C4-2B (cell line): Measurements from ENCODE around the gene SRPK1.
"Not testable (repeated sequence)": the region's sequence is repeated elsewhere in the genome, so short reads cannot be mapped to it uniquely, and the experiment has no call there.

Experiments used
- H3K27ac ChIP-seq: fragments of 450-650 bp; 2 replicates; pipeline ENCODE4 v1.5.1; 2017
- ZFX ChIP-seq: fragments of 450-650 bp; IDR thresholded peaks from 2 replicates; pipeline ENCODE4 v1.6.1; 2017
- TF ChIP-seq, protein P1 (sequence below): fragments of 450-650 bp; conservative IDR thresholded peaks from 2 replicates; pipeline ENCODE4 v1.5.1; 2017; ENCODE audit warnings: mild to moderate bottlenecking

SRPK1 gene

DNA sequence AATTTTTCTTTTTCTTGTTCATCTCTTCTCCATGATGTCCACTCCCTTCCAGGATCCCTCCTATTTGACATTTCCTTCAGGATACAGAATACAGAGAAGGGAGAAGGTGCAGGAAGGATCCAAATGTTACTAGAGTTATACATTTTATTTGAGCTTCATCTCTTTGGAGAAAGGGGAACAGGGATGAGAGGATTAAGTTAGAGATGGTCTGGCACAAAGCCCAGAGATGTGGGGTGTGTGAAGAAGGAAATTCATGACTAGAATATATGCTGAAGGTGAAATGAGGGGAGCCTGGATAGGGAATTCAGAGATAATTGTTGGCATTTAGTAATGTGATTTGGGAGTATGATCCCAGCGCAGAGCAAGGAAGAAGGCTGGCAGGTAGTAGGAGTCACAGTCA lies 22.5 kb upstream of the SRPK1 start:
- H3K27ac ChIP-seq, result no peak overlapping the region
- no peak for TF ChIP-seq ZFX
- TF ChIP-seq, protein P1, sequence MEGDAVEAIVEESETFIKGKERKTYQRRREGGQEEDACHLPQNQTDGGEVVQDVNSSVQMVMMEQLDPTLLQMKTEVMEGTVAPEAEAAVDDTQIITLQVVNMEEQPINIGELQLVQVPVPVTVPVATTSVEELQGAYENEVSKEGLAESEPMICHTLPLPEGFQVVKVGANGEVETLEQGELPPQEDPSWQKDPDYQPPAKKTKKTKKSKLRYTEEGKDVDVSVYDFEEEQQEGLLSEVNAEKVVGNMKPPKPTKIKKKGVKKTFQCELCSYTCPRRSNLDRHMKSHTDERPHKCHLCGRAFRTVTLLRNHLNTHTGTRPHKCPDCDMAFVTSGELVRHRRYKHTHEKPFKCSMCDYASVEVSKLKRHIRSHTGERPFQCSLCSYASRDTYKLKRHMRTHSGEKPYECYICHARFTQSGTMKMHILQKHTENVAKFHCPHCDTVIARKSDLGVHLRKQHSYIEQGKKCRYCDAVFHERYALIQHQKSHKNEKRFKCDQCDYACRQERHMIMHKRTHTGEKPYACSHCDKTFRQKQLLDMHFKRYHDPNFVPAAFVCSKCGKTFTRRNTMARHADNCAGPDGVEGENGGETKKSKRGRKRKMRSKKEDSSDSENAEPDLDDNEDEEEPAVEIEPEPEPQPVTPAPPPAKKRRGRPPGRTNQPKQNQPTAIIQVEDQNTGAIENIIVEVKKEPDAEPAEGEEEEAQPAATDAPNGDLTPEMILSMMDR, result no peak

DNA sequence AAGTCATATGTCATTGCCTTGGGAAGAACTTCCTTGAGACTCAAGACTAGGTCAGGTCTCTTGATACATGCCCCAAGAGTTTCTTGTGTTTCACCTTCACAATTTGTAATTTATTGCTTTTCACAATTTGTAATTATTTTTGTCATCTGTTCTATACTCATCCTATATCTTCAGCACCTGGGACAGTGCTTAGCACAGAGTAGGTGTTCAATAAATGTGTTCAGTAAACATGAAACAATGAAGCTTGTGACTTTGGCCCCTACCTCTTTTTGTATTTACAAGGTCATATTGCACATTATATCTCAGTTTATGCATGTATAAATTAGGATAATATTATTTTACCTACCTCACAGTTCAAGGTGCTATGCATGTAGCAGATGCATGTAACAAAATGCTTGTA lies 21.5 kb upstream of the SRPK1 start:
- TF ChIP-seq ZFX, result no peak
- TF ChIP-seq, protein P1, result no peak
- H3K27ac ChIP-seq, result no peak overlapping the region

DNA sequence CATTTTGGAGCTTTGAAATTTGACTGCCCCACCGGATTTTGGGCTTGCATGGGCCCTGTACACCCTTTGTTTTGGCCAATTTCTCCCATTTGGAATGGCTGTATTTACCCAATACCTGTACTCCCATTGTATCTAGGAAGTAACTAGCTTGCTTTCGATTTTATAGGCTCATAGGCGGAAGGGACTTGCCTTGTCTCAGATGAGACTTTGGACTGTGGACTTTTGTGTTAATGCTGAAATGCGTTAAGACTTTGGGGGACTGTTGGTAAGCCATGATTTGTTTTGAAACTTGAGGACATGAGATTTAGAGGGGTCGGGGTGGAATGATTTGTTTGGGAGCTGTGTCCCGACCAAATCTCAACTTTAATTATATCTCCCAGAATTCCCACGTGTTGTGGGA lies 20.3 kb upstream of the SRPK1 start:
- not testable (repeated sequence) for H3K27ac ChIP-seq

DNA sequence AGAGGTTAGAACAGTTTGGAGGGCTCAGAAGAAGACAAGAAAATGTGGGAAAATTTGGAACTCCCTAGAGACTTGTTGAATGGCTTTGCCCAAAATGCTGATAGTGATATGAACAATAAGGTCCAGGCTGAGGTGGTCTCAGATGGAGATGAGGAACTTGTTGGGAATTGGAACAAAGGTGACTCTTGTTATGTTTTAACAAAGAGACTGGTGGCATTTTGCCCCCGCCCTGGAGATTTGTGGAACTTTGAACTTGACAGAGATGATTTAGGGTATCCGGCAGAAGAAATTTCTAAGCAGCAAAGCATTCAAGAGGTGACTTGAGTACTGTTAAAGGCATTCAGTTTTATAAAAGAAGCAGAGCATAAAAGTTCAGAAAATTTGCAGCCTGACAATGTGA lies 19.1 kb upstream of the SRPK1 start:
- not testable (repeated sequence) for H3K27ac ChIP-seq

DNA sequence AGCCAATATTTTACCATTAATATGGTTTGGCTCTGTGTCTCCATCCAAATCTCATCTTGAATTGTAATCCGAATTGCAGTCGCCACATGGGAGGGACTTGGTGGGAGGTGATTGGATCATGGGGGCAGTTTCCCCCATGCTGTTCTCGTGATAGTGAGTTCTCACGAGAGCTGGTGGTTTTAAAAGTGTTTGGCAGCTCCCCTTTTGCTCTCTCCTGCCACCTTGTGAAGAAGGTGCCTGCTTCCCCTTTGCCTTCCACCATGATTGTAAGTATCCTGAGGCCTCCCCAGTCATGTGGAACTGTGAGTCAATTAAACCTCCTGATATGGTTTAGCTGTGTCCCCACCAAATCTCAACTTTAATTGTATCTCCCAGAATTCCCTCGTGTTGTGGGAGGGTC lies 18.4 kb upstream of the SRPK1 start:
- TF ChIP-seq, protein P1, result peak; percentile 6; the same call in 1 of the 2 replicates

DNA sequence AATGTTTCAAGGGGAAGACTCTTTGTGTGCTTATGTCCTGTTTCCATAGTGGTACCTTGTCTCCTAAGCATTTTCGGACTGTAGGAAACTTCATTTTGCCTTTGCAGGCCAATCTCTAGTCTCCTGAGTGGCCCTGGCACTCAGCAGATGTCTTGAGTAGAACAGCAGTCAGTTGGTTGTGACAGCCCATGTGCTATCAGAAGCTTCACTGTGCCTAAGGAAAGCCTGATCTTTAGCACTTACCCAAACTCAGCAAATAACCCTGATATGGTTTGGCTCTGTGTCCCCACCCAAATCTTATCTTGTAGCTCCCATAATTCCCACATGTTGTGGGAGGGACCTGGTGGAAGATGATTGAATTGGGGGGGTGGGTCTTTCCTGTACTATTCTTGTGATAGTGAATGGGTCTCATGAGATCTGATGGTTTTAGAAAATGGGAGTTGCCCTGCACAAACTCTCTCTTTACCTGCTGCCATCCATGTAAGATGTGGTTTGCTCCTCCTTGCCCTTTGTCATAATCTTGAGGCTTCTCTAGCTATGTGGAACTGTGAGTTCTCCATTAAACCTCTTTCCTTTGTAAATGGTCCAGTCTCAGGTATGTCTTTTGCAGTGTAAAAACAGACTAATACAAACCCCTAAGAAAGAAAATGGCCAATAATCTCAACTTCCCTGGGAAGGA lies 15.9 kb upstream of the SRPK1 start:
- no peak for TF ChIP-seq ZFX
- TF ChIP-seq, protein P1, result no peak
- no peak overlapping the region for H3K27ac ChIP-seq

More for the DNA sequence above, 18.4 kb upstream of the SRPK1 start:
- not testable (repeated sequence) for H3K27ac ChIP-seq

DNA sequence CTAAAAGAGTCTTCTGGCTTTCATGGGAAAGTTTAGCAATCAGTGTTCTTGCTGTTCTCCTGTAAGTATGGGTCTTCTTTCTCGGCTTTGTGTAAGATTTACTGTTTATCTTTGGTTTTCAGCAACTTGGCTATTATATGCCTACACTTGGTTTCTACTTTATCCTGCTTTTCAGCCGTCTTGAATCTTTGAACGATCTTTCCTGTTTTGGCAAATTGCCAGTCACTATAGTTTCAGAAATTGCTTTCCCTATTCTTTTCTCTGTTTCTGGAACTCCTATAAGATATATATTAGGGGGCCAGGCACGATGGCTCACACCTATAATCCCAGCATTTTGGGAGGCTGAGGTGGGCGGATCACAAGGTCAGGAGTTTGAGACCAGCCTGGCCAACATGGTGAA lies 14.6 kb upstream of the SRPK1 start:
- no peak overlapping the region for H3K27ac ChIP-seq
- TF ChIP-seq, protein P1, result no peak
- TF ChIP-seq ZFX, result no peak

DNA sequence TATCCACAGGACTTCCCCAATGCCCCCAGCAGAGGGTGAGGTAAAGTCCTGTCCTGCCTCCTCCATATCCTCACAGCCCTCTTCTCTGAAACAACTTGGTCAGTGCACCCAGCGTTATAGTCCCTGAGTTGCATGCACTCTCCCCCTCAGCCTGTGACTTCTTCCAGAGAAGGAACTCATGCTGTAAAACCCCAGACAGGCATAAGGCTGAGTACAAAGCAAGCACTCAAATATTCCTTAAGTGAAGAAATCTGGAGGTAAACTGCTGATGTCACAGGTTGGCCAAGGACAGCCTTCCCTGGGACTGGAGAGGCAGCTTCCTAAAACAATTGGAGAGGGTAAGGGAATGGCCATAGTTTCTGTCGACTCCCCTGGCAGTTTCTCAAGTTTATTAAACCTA lies 12.9 kb upstream of the SRPK1 start:
- H3K27ac ChIP-seq, result no peak overlapping the region
- TF ChIP-seq ZFX, result no peak
- TF ChIP-seq, protein P1, result no peak

DNA sequence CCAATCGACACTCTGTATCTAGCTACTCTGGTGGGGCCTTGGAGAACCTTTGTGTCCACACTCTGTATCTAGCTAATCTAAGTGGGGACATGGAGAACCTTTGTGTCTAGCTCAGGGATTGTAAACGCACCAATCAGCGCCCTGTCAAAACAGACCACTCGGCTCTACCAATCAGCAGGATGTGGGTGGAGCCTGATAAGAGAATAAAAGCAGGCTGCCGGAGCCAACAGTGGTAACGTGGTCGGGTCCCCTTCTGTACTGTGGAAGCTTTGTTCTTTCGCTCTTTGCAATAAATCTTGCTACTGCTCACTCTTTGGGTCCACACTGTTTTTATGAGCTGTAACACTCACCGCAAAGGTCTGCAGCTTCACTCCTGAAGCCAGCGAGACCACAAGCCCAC lies 11.0 kb upstream of the SRPK1 start:
- not testable (repeated sequence) for H3K27ac ChIP-seq
